Gastroesophageal sphincter (tissue), 4 donors: ENCODE measurements around the gene NRSN1. TPM values are rescaled to one million over a fixed set of nuclear protein-coding genes. Genes with fewer than 3 reads are reported as not detected.

ENCODE experiments used
- ATAC-seq: fragments of 150-250 bp; one replicate; pipeline ENCODE4 v1.9.1; 2016; ENCODE audit warnings: mild to moderate bottlenecking, moderate library complexity
- H3K27ac ChIP-seq, 4 donors: fragments of 200-600 bp; sonication (generic) in 3 of 4; 1 replicate in 3 of 4; 2 replicates in 1 of 4; pipeline ENCODE4 v1.5.1; 2016 to 2019
- H3K27me3 ChIP-seq: fragments of 200-600 bp; sonication (generic); one replicate; pipeline ENCODE4 v1.5.1; 2019
- H3K36me3 ChIP-seq, 2 donors: fragments of 200-600 bp; sonication (generic); one replicate each; pipeline ENCODE4 v1.5.1; 2019; ENCODE audit warnings: control low read depth in 1 of 2
- H3K4me1 ChIP-seq, 3 donors: fragments of 200-600 bp; sonication (generic); 1 replicate in 2 of 3; 2 replicates in 1 of 3; pipeline ENCODE4 v1.5.1; 2016 to 2019; ENCODE audit warnings: control low read depth in 2 of 3
- H3K4me3 ChIP-seq, 2 donors: fragments of 200-600 bp; sonication (generic); one replicate each; pipeline ENCODE4 v1.5.1; 2019; ENCODE audit warnings: mild to moderate bottlenecking in 1 of 2, moderate library complexity in 1 of 2
- H3K9me3 ChIP-seq, 3 donors: fragments of 200-600 bp; sonication (generic); one replicate each; pipeline ENCODE4 v1.5.1; 2017 to 2019; ENCODE audit warnings: control low read depth in 2 of 3
- EP300 ChIP-seq: sonication (generic); formaldehyde crosslinking; IDR thresholded peaks from one replicate; pipeline ENCODE4 v1.6.1; 2017; ENCODE audit warnings: antibody characterized with exemption, mild to moderate bottlenecking
- POLR2A ChIP-seq, 2 donors: fragments of 450-650 bp; IDR thresholded peaks; one replicate each; pipeline ENCODE4 v1.6.1; 2017; ENCODE audit warnings: antibody characterized with exemption in 2 of 2, mild to moderate bottlenecking in 2 of 2, moderate library complexity in 1 of 2
- POLR2AphosphoS5 ChIP-seq: sonication (generic); formaldehyde crosslinking; IDR thresholded peaks from one replicate; pipeline ENCODE4 v1.6.1; 2017; ENCODE audit warnings: antibody characterized with exemption
- WGBS, 2 donors: methylation state at CpG; one replicate each; pipeline ENCODE4 v1.1.5; 2018; ENCODE audit warnings: low coverage in 1 of 2; 5-methylcytosine and 5-hydroxymethylcytosine counted together
- small RNA-seq, 4 donors: library from RNA; depleted of rRNA; stranded (forward); fragments of <200 nt; gene quantifications; one replicate each; pipeline ENCODE3, GENCODE V24; 2016
- total RNA-seq, 4 donors: library from RNA; depleted of rRNA; stranded (reverse); fragments of >200 nt; gene quantifications; one replicate each; pipeline ENCODE4 v1.1.0, GENCODE V29; 2016
- TF ChIP-seq, protein P1 (sequence below), 4 experiments: fragments of 200-600 bp in 2 of 4; fragments of 450-650 bp in 2 of 4; sonication (generic) in 1 of 4; IDR thresholded peaks; one replicate each; pipeline ENCODE4 v1.5.1; 2017 to 2019; ENCODE audit warnings: antibody characterized with exemption in 4 of 4, mild to moderate bottlenecking in 2 of 4, moderate library complexity in 2 of 4

NRSN1 gene
- total RNA-seq, 4 donors from 2014 or later: 0.15 to 0.47 (median 0.40) TPM; not detected in 1

- H3K36me3 ChIP-seq: no peaks in the 10 kb centered on the region
- no peak for ATAC-seq
- H3K4me3 ChIP-seq: no peak overlapping the region
- no peaks in the 10 kb centered on the region for H3K27me3 ChIP-seq
- TF ChIP-seq POLR2A (IDR thresholded peaks at IDR 0.05) (no peak), POLR2AphosphoS5 (no peak), EP300 (no peak)
- TF ChIP-seq, protein P1, sequence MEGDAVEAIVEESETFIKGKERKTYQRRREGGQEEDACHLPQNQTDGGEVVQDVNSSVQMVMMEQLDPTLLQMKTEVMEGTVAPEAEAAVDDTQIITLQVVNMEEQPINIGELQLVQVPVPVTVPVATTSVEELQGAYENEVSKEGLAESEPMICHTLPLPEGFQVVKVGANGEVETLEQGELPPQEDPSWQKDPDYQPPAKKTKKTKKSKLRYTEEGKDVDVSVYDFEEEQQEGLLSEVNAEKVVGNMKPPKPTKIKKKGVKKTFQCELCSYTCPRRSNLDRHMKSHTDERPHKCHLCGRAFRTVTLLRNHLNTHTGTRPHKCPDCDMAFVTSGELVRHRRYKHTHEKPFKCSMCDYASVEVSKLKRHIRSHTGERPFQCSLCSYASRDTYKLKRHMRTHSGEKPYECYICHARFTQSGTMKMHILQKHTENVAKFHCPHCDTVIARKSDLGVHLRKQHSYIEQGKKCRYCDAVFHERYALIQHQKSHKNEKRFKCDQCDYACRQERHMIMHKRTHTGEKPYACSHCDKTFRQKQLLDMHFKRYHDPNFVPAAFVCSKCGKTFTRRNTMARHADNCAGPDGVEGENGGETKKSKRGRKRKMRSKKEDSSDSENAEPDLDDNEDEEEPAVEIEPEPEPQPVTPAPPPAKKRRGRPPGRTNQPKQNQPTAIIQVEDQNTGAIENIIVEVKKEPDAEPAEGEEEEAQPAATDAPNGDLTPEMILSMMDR (IDR thresholded peaks at IDR 0.05): no peak
- no peaks in the 10 kb centered on the region for H3K4me1 ChIP-seq
- WGBS, 2 donors: 86 to 96% methylated on average over 3 of the region's 3 CpGs
- peaks cover 0 to 7% (median 0%) of the 10 kb centered on the region in 3 donors for H3K9me3 ChIP-seq
- no peak overlapping the region for H3K27ac ChIP-seq
These were observed 70.0 kb downstream of the NRSN1 start for GRCh38 chr6:24195836-24196597.

Small RNAs within 50 kb of the gene (small RNA-seq; reads per million reads assigned to genes)
- gene RF00218: 0 reads per million in 4 donors

Other genes with a start within 250 kb of the NRSN1 start
- gene DCDC2, start 231.8 kb downstream of the NRSN1 start, total RNA-seq: under 1 TPM in 1 of 4 donors, not detected in 3; 0.15 TPM